Heart left ventricle (tissue), 16 donors: ENCODE data around the gene BTBD8. TPM values are rescaled to one million over a fixed set of nuclear protein-coding genes. Genes with fewer than 3 reads are reported as not detected.

Experiments
- ATAC-seq, 4 donors: fragments of 200-7000 bp; cut with Tn5 transposase; one replicate each; pipeline ENCODE4 v1.9.1; 2020 to 2022; ENCODE audit warnings: moderate library complexity in 4 of 4, mild to moderate bottlenecking in 3 of 4, moderate number of reproducible peaks in 1 of 4
- DNase-seq, 5 donors: peaks; one replicate each; pipeline ENCODE4 v3.0.0-alpha.2; 2020
- H3K27ac ChIP-seq, 12 donors: fragments of 200-600 bp; sonication (generic) in 4 of 12; one replicate each; pipeline versions ENCODE4 v1.5.0 to v1.8.0; 2016 to 2022; ENCODE audit warnings: mild to moderate bottlenecking in 2 of 12
- H3K27me3 ChIP-seq, 9 donors: fragments of 200-600 bp; sonication (generic) in 2 of 9; one replicate each; pipeline versions ENCODE4 v1.5.1 to v1.8.0; 2016 to 2022; ENCODE audit warnings: mild to moderate bottlenecking in 3 of 9
- H3K36me3 ChIP-seq, 9 donors: fragments of 200-600 bp; sonication (generic) in 2 of 9; one replicate each; pipeline versions ENCODE4 v1.5.0 to v1.8.0; 2018 to 2022; ENCODE audit warnings: mild to moderate bottlenecking in 2 of 9
- H3K4me1 ChIP-seq, 12 donors: fragments of 200-600 bp; sonication (generic) in 4 of 12; one replicate each; pipeline versions ENCODE4 v1.5.0 to v1.8.0; 2016 to 2022; ENCODE audit warnings: mild to moderate bottlenecking in 3 of 12
- H3K4me3 ChIP-seq, 12 donors: fragments of 200-600 bp; sonication (generic) in 4 of 12; one replicate each; pipeline versions ENCODE4 v1.5.0 to v1.8.0; 2017 to 2022; ENCODE audit warnings: mild to moderate bottlenecking in 9 of 12, moderate library complexity in 4 of 12
- H3K9me3 ChIP-seq, 12 donors: fragments of 200-600 bp; sonication (generic) in 4 of 12; one replicate each; pipeline versions ENCODE4 v1.5.0 to v1.8.0; 2016 to 2022; ENCODE audit warnings: mild to moderate bottlenecking in 1 of 12
- POLR2A ChIP-seq, 2 donors: fragments of 450-650 bp; IDR thresholded peaks; one replicate each; pipeline ENCODE4 v1.6.1; 2017; ENCODE audit warnings: antibody characterized with exemption in 2 of 2, mild to moderate bottlenecking in 2 of 2, moderate library complexity in 2 of 2
- WGBS, 4 donors: extraction: QIAGEN DNeasy Blood & Tissue Kit in 2 of 4; methylation state at CpG; one replicate each; pipeline versions ENCODE4 v1.1.5 to v1.1.7; 2013 to 2018; 5-methylcytosine and 5-hydroxymethylcytosine counted together
- intact Hi-C, 10 donors: fragments of 100-400 bp; cut with DNase I; formaldehyde crosslinking; loops; one replicate each; pipeline versions ENCODE4 v1.11.1 to v1.14.2; 2022
- polyA plus RNA-seq, 2 donors: library from polyadenylated mRNA; stranded (reverse); fragments of 200-250 nt; gene quantifications; one replicate each; pipeline ENCODE4 v1.2.3, GENCODE V29; 2013
- total RNA-seq, 9 donors: library from RNA; depleted of rRNA in 2 of 9; stranded (reverse); fragments of >200 nt in 2 of 9; fragmentation: NEBNext Ultra II Directional in 3 of 9; extraction: Animal tissue kit (Norgen Biotek cat#: 25700) in 3 of 9; gene quantifications; one replicate each; pipeline versions ENCODE4 v1.1.0 to v1.2.4, GENCODE V29; 2016 to 2023
- TF ChIP-seq, protein P1 (sequence below), 12 donors: fragments of 200-600 bp; sonication (generic) in 4 of 12; IDR thresholded peaks; one replicate each; pipeline versions ENCODE4 v1.5.0 to v1.8.0; 2018 to 2022; ENCODE audit warnings: antibody characterized with exemption in 12 of 12, mild to moderate bottlenecking in 5 of 12
- donor health status: ischemic (EF 13 %, LVEDD 7.1; RV severe dilation, severe dysfunction).
- donor health status: healthy with polysubstance abuse.
- donor health status: DM: no; HTN: yes; CAD: no.
- donor health status: DM: no; HTN: no; CAD: no.
- donor health status: ischemic (EF 25% LVEDD 6.9; RV normal size, moderate dysfunction).
- donor health status: ischemic (EF 25% LVEDD 5.7; RV mildly dilated, moderate dysfunction).
- donor health status: healthy.
- donor health status: DM: yes; HTN: yes; CAD: no.
- donor health status: ischemic (EF 35%, LVEDD 5.7; RV mildly dilated, moderate dysfunction).
- donor health status: nonischemic (EF 11% LVEDD 7.7; RV severe dilation, severe dysfunction).
- donor health status: DM: yes; HTN: yes; CAD: no.
- donor health status: PGD.
- donor health status: ischemic (EF 29% LVEDD 5.4; RV normal size, mild dysfunction).
- donor health status: nonischemic (EF 23%, LVEDD 6.1; RV moderate dilation, normal function).

BTBD8 gene
- total and polyA plus RNA-seq, 11 donors: 0.67 to 7.7 (median 3.6) TPM

DNA sequence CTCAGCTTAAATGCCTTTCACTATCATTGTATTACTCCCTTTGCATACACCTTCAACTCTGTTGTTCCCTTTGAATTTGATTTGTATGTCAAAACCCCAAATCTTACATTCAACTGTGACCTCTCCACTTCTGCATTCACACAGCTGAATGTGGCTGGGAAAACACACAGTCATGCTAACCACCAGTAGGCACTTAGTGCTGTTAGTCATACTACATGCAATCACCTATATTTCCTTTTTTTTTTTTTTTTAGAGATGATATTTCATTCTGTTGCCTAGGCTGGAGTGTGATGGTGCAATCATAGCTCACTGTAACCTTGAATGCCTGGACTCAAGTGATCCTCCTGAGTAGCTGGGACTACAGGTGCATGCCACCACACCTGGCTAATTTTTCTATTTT lies 16.2 kb downstream of the BTBD8 start:
- ATAC-seq: peak in 1 of 4 donors; percentile 50
- no peak overlapping the region for H3K4me3 ChIP-seq
- TF ChIP-seq, protein P1, sequence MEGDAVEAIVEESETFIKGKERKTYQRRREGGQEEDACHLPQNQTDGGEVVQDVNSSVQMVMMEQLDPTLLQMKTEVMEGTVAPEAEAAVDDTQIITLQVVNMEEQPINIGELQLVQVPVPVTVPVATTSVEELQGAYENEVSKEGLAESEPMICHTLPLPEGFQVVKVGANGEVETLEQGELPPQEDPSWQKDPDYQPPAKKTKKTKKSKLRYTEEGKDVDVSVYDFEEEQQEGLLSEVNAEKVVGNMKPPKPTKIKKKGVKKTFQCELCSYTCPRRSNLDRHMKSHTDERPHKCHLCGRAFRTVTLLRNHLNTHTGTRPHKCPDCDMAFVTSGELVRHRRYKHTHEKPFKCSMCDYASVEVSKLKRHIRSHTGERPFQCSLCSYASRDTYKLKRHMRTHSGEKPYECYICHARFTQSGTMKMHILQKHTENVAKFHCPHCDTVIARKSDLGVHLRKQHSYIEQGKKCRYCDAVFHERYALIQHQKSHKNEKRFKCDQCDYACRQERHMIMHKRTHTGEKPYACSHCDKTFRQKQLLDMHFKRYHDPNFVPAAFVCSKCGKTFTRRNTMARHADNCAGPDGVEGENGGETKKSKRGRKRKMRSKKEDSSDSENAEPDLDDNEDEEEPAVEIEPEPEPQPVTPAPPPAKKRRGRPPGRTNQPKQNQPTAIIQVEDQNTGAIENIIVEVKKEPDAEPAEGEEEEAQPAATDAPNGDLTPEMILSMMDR (IDR thresholded peaks at IDR 0.05): no peak
- peaks cover 0 to 6% (median 0%) of the 10 kb centered on the region in 12 donors for H3K4me1 ChIP-seq
- H3K36me3 ChIP-seq: peaks cover 0 to 10% (median 0%) of the 10 kb centered on the region in 9 donors
- no peak for DNase-seq
- no peak overlapping the region for H3K27ac ChIP-seq
- H3K27me3 ChIP-seq: no peaks in the 10 kb centered on the region
- no peaks in the 10 kb centered on the region for H3K9me3 ChIP-seq
- intact Hi-C loops: no loop called here

DNA sequence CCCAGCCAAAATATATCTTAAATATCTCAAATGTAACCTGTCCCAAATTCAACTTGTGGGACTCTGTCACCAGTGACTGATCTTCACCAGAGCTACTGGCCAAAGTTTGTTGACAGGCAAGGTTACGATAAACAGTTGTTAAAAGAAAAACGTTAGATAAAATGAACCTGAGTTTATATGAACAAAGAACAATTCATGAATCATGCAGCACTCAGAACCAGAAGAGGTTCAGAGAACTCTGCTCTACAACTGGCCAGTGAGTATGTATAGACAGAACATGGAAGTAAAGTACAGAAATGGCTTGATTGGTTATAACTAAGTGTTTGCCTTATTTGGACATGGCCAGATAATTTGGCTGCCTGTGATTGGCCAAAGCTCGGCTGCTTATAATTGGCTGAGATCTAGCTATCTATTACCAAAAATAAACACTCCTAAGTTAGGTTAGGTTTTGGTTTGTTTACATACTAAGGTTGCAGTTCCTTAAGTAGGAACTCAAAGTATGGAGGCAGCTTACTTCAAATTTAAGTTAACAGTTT lies 25.5 kb downstream of the BTBD8 start:
- Histone ChIP-seq H3K27me3 (no peaks in the 10 kb centered on the region), H3K9me3 (no peaks in the 10 kb centered on the region), H3K4me1 (peaks cover 0 to 13% (median 3%) of the 10 kb centered on the region in 12 donors), H3K4me3 (no peak overlapping the region), H3K27ac (no peak overlapping the region), H3K36me3 (peaks cover 0 to 28% (median 12%) of the 10 kb centered on the region in 9 donors)
- 64 to 72% (median 70%) methylated on average over 3 of the region's 3 CpGs for WGBS, 4 donors
- DNase-seq (no peak), ATAC-seq (no peak)
- TF ChIP-seq POLR2A (IDR thresholded peaks at IDR 0.05): no peak
- TF ChIP-seq, protein P1 (IDR thresholded peaks at IDR 0.05): no peak
- intact Hi-C loops: no loop called here

DNA sequence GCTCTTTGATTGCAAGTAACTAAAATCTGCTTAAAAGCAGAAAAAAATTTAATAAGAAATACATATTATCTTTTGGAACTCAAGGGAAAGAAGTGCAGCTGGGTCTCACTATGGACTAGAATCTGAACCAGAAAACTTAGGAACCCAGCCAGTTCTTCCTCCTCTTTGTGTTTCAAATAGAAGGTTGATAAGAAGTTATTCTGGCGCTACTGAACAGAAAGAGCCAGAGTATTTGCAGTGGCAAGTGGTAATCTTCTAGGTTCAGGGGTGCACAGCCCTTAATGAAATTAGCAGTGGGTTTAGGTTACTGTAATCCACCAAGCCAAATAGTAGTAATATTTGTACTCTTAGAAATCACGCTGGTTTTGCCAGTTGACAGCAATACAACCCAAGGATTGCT lies 28.5 kb downstream of the BTBD8 start:
- peak in 3 of 4 donors; percentile 42 to 60 (median 58) for ATAC-seq
- intact Hi-C loops: no loop called here
- WGBS, 4 donors: 60 to 71% (median 66%) methylated on average over 2 of the region's 2 CpGs

DNA sequence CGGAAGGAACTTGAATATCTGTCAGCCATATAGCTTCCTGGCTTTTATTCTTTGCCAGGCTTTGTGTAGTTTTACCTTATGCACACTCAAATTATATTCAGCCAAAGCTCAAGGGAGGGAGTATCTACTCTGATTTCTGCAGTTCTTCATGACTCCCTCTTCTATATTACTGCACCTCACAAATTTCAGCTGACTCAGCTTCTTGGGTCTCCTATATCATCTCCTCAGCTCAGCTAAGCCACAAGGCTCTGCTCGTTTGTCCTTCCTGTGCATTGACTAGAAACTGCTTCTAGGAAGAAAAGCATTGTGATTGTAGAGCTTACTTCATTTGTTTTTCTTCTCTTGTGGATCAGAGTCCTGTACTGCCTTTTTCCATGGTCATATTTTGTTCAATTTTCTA lies 37.4 kb downstream of the BTBD8 start:
- Histone ChIP-seq H3K27ac (no peak overlapping the region), H3K27me3 (no peaks in the 10 kb centered on the region), H3K4me3 (no peak overlapping the region), H3K4me1 (no peaks in the 10 kb centered on the region), H3K9me3 (no peaks in the 10 kb centered on the region), H3K36me3 (no peaks in the 10 kb centered on the region)
- intact Hi-C loops: no loop called here
- TF ChIP-seq, protein P1 (IDR thresholded peaks at IDR 0.05): no peak
- TF ChIP-seq POLR2A (IDR thresholded peaks at IDR 0.05): no peak
- no peak for ATAC-seq
- DNase-seq: no peak
- 59 to 65% (median 62%) methylated on average over 2 of the region's 2 CpGs for WGBS, 4 donors

More for the DNA sequence above, 28.5 kb downstream of the BTBD8 start:
- H3K27ac ChIP-seq: no peak overlapping the region
- H3K36me3 ChIP-seq: peaks cover 0 to 14% (median 4%) of the 10 kb centered on the region in 9 donors
- TF ChIP-seq, protein P1 (IDR thresholded peaks at IDR 0.05): no peak
- no peak for TF ChIP-seq POLR2A (IDR thresholded peaks at IDR 0.05)
- H3K27me3 ChIP-seq: no peaks in the 10 kb centered on the region
- no peaks in the 10 kb centered on the region for H3K9me3 ChIP-seq
- H3K4me1 ChIP-seq: peaks cover 0 to 13% (median 3%) of the 10 kb centered on the region in 12 donors
- H3K4me3 ChIP-seq: no peak overlapping the region
- DNase-seq: no peak
